GM21529 (cell line): ENCODE data around the gene NSUN6.
"Not testable (repeated sequence)": the region's sequence is repeated elsewhere in the genome, so short reads cannot be mapped to it uniquely, and the experiment has no call there.

Experiments used
- ATAC-seq: cut with Tn5 transposase; IDR thresholded peaks from one replicate; pipeline ENCODE4 v1.9.1; 2021; ENCODE audit not compliant: unreplicated experiment

NSUN6 gene

DNA sequence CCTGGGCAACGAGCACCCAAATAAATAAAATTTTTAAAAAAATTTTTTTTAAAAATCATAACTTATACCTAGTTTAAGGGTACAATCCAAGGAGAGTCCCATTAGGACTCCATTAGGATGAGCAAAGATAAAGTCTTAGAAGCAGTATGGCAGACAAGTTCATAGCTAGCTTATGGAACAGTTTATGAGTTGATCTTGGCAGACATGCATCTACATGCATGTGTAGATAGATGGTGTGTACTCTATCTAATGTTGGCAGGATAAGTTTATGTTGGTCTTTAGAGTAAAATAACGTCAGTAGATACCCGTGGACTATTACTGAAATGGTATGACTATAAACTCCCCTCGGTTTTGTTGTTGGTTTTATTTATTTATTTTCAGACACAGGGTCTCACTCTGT, 40.2 kb downstream of the NSUN6 start:
- ATAC-seq = no peak

DNA sequence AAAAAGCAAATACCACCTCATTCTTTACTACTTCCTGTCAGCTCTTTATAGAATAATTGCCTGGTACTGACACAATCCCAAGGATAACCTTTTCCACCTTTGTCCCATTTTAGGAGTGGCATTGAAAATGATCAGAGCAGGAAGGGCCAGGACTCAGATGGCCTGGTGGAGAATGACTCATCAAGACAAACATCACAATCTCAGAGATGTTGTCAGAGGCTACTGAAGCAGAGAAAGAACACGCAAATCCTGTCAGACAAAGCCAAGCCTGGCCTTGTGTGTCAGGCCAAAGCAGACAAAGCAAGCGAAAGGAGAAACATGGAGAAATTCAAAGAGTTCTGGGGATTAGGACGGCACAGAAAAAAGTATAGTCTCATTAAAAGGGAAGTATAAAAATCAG, 40.9 kb downstream of the NSUN6 start:
- ATAC-seq = no peak

DNA sequence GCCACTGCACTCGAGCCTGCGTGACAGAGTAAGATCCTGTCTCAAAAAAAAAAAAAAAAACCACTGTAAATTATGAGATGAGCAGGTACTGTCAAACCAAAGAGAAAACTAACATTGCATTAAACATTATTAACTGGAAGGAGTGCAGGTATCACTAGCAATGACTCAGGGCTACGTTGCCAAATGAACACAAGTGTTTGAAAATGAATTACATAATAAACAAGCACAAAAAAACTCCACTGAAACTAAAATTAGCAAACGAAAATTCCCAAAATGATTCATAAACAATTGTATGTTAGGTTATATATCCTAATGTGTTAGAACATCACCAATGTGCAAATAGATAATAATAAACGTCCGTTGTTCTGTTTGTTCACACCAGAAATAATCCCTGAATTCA, 42.8 kb downstream of the NSUN6 start:
- no peak for ATAC-seq

DNA sequence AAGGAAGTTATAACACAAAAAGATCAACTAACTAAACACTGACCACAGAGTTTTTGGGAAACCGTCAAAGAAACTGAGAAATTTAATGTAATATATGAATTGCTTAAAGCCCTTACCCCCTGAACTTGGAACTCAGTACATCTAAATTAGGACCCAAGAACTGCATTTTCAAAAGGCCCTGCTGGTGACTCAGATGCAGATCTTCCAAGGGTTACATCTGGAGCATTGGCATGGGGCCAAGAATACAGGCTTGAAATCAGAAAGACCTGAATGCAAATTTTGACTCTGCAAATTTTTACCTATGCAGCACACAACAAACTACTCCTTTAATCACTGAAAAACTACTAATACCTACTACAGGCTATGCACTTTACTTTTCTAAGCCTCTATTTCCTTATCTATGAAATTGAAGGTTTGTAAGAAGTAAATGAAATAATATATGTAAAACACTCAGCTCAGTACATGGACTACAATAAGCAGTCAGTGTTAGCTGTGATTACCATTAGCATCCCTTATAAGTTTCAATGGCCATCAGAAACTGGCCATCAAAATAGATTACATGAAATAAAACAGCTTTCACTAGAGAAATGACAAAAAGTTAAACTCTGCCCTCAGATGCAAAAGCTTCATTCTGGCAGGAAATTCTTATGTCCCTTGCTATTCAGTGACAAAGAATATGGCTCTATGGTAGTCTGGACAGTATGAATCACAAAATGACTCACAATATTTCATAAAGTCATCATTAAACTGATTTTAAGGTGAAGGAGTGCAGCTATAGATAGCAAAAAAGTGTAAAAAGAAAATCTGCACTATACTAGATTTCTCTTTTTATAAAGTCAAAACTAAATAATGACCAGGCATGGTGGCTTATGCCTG, 43.6 kb downstream of the NSUN6 start:
- peak; percentile 67 for ATAC-seq

DNA sequence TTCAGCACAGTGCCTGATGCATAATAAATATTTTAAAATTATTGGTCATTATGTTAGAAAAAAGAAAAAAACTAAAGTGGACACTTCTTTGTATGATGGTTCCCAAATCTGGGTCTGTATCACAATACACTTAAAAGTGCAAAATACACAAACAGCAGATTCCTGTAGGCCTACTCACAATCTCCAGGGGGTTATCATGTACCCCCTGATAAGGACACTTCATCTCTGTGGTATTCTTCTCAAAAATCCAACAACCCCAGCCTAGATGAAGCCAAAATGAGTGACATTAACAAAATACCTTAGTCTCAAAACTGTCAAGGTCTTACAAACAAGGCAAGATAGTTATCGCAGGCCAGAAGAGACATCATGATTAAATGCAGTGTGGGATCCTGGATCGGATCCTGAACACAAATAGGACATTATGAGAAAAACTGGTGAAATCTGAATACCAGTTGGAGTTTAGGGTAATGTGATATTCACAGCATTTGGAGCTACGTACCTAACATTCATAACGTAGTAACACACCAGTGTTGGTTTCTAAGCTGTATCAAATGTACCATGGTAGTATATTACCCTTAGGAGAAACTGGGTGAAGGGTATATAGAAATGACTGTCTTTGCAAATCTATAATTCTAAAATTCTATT, 45.2 kb downstream of the NSUN6 start:
- ATAC-seq = no peak

DNA sequence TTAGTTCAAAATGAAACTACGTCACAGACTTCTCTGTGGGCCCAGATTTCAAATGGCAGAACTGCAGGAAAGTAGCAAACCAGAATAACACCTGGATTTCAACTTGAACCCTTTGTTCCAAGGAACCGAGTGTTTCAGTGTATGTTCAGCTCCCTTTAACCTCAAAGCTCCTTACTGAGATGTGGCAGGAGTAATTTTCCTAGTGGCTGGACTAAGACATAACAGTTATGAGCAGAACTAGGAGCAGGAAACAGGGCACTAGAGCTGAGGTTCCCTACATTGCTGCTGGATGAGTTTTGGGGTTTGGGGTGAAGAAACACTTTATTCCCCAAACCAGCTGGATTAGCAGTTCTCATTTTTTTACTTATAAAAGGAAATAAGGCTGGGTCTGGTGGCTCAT, 50.1 kb downstream of the NSUN6 start:
- no peak for ATAC-seq

DNA sequence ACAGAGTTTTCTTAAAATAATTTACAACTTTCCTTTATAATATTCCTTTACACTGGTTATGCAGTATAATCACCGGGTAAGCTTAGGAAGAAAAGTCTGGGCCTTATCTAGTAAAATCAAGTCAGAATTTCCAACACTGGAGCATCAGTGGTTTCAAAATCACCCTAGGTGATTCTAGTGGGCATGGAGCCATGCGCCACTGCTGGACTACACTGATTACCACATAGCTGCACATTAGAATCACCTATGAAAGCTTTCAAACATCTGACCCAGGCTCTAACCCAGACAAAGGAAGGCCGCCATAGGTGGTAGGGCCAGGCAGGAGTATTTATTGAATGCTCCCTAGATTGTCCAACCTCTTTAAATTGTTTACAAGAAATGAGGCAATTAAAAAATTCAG, 52.0 kb downstream of the NSUN6 start:
- ATAC-seq = no peak

DNA sequence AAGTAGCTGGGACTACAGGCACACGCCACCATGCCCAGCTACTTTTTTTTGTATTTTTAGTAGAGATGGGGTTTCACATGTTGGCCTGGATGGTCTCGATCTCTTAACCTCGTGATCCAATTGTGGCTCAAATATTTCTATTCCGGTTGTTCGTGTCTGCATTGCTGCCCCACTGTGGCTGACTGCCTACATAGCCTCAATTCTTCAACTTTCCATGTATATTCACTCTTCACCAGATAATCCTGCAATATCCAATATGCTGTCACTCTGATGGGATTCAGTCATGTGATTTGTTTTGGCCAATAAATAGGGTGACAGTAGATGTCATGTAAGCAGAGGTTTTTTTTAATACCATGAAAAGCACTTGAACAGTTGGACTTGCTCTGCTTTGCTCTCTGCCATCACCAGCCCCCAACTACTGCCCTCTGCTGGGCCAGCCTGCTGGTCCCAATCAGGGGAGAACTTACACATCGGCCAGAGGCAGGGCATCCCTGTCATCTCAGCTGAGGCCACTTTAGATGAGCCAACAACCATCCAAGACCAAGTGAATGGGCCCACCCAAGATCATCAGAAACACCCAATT, 56.7 kb downstream of the NSUN6 start:
- ATAC-seq = no peak

DNA sequence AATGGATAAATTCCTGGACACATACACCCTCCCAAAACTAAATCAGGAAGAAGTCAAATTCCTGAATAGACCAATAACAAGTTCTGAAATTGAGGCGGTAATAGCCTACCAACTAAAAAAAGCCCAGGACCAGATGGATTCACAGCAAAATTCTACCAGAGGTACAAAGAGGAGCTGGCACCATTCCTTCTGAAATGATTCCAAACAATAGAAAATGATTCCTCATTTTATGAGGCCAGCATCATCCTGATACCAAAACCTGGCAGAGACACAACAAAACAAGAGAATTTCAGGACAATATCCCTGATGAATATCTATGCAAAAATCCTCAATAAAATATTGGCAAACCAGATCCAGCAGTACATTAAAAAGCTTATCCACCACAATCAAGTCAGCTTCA, 60.2 kb downstream of the NSUN6 start:
- not testable (repeated sequence) for ATAC-seq

DNA sequence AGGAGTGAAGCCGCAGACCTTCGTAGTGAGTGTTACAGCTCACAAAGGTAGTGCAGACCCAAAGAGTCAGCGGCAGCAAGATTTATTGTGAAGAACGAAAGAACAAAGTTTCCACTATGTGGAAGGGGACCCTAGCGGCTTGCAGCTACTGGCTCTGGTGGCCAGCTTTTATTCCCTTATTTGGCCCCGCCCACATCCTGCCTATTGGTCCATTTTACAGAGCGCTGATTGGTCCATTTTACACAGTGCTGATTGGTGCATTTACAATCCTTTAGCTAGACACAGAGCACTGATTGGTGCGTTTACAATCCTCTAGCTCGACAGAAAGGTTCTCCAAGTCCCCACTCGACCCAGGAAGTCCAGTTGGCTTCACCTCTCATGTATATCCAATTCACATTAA, 64.8 kb downstream of the NSUN6 start:
- ATAC-seq = not testable (repeated sequence)

DNA sequence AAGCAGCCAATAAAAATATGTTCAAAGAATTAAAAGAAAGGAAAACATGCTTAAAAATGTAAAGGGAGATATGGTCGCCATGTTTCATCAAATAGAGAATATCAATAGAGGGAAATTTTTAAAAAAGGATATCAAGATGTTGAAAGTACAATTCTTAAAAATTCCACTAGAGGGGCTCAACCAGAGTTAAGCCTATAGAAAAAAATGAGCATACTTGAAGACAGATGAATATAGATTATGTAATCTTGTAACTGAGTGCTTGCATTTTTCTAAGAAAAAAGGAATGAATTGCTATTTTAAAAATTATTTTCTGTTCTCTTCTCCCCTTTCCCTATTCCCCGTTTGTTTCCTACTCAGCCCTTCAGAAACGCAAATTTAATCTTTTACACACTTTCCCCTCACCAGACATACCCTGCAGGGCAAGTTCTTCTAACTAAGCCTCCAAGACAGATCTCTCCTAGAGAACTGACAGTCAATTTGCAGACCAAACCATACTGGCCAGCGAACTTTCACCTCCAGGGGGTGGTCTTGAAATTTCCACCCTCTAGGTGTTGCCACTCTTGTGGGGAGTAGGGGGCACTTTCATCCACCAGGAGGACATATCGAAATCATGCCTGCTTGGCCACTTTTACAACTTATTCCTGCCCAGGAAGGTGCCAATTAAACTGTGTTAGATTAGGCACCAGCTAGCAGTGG, 67.7 kb downstream of the NSUN6 start:
- no peak for ATAC-seq

DNA sequence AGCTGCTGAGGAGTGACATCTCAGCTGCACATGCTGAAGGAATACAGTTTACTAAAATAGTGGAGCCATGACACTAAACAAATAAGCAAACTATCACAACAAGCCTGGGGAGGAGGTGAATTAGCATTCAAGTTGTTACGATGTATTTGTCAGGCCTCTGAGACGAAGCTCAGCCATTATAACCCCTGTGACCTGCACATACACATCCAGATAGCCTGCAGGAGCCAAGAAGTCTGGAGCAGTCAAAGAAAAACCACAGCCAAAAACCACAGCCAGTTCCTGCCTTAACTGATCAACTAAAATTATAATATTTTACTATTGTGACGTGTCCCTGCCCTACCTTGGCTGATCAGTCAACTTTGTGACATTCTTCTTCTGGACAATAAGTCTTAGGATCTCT, 68.6 kb downstream of the NSUN6 start:
- no peak for ATAC-seq

DNA sequence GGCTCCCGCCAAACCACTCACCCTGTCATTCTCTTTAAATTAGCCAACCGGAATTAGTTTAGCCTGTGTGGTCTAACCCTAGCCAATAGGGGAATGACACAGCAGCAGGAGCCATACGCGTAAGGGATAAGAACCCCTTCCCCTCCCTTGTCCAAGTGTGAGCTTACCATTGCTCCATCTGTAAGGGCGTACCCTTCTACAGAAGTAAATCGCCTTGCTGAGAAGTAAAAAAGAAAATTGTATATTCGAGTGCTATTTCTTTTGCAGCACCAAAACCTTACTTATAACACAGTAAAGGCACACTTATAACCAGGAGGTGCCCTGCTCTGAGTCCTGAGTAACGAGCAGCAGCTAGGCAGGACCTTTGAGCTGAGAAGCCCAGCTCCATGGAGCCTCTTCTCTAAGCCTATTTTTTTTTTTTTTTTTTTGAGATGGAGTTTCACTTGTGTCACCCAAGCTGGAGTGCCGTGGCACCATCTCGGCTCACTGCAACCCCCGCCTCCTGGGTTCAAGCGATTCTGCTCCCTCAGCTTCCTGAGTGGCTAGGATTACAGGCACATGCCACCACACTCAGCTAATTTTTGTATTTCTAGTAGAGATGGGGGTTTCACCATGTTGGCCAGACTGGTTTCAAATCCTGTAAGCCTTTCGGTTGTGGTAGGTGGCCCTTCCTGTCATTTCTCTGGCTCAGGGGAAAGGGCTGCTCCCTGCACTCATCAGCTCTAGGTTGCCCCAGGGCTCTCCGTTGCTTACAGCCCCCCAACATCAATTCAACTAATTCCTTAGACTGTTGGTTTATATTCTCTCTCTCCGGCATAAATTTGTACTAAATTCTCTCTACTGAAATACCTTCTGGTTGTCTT, 73.3 kb downstream of the NSUN6 start:
- ATAC-seq = no peak

DNA sequence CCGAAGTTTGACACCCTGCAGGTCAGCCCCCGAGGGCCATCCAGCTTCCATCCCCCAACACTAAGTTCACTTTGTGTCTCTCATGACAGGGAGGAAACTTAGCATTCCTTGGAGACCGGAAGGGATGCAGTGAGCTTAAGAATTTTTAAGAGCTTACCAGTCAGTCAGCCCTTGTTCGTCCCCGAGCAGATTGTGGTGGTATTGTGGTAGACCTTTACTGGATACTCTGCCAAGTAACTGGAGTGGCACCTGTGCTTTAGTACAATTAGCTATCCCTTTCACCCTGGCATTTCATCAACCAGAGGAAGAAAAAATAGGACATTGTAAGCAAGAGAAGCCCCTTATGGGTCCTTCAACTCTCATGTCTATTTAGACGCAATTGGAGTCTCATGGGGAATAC, 74.8 kb downstream of the NSUN6 start:
- no peak for ATAC-seq

DNA sequence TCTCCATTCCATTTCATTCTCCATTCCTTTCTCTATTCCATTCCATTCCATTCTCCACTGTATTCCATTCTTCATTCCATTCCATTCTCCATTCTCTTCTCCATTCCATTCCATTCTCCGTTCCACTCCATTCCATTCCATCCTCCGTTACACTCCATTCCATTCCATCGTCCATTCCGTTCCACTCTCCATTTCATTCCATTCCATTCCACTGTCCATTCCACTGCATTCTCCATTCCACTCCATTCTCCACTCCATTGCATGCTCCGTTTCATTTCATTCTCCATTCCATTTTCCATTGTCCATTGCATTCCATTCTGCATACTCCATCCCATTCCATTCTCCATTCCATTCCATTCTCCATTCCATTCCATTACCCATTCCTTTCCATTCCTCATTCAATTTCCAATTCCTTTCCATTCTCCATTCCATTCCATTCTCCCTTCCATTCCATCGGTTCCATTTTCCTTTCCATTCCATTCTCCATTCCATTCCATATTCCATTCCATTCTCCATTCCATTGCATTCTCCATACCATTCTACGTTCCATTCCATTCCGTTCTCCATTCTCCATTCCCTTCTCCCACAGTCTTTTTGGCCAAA, 78.3 kb downstream of the NSUN6 start:
- ATAC-seq = no peak

DNA sequence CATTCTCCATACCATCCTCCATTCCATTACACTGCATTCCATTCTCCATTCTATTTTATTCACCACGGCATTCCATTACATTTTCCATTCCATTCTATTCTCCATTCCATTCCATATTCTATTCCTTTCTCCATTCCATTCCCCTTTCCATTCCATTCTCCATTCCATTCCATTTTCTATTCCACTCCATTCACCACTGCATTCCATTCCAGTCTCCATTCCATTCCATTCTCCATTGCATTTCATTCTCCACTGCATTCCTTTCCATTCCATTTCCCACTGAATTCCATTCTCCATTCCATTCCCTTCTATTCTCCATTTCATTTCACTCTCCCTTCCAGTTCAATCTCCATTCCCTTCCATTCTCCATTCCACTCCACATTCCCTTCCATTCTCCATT, 79.6 kb downstream of the NSUN6 start:
- no peak for ATAC-seq

DNA sequence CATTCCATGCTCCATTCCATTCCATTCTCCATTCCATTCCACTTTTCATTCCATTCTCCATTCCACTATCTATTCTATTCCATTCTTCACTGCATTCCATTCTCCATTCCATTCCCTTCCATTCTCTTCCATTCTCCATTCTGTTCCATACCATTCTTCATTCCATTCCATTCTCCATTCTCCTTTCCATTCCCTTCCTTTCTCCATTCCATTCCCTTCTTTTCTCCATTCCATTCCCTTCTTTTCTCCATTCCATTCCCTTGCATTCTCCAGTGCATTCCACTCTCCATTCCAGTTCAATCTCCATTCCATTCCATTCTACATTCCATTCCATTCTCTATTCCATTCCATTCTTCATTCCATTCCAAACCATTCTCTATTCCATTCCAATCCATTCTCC, 80.3 kb downstream of the NSUN6 start:
- no peak for ATAC-seq

DNA sequence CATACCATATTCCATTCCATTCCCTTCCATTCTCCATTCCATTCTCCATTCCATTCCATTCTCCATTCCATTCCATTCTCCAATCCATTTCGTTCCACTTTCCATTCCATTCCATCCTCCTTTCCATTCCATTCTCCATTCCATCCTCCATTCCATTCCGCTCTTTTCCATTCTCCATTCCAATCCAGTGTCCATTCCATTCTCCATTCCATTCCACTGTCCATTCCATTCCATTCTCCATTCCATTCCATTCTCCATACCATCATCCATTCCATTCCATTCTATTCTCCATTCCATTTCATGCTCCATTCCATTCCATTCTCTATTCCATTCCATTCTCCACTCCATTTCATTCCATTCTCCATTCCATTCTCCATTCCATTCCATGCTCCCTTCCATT, 81.0 kb downstream of the NSUN6 start:
- ATAC-seq = not testable (repeated sequence)

DNA sequence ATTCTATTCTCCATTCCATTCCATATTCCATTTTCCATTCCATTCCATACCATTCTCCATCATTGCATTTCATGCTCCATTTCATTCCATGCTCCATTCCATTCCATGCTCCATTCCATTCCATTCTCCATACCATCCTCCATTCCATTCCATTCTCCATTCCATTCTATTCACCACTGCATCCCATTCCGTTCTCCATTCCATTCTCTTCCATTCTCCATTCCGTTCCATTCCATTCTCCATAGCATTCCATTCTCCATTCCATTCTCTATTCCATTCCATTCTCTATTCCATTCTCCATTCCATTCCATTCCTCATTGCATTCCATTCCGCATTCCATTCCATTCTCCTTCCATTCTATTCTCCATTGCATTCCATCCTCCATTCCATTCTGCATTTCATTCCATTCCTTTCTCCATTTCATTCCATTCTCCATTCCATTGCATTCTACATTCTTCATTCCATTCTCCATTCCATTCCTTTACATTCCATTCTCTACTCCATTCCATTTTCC, 84.0 kb downstream of the NSUN6 start:
- ATAC-seq = no peak

DNA sequence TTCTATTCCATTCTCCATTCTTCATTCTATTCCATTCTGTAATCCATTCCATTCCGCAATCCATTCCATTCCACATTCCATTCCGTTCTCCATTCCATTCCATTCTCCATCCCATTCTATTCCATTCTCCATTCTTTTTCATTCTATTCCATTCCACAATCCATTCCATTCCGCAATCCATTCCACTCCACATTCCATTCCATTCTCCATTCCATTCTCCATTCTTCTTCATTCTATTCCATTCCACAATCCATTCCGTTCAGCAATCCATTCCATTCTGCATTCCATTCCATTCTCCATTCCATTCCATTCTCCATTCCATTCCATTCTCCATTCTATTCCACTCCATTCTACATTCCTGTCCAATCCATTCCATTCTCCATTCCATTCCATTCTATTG, 85.2 kb downstream of the NSUN6 start:
- ATAC-seq = no peak
